ENCODE data around the gene TERT.

DNA sequence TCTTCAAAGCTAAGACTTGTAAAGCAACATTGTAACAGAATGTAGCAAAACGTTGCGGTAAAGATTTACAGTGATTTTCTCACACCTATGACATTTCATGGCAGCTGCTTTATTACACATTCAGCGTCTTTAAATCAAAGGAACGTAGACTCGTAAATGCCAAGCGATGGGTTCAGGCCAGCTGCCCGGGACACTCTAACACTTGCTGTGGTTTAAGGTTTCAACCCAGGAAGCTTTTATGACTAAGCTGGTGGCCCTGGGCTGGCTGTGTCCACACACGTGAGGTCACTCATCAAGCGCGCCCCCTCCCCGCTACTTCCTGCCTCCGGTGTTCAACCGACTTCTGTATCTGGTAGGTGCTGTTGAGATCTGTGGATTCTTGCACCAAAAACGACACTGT lies 67.2 kb downstream of the TERT start:
- TF ChIP-seq CTCF (IDR thresholded peaks at IDR 0.05) (no peak), POLR2AphosphoS5 (IDR thresholded peaks at IDR 0.05) (no peak), POLR2A (IDR thresholded peaks at IDR 0.05) (no peak)

All from gastroesophageal sphincter (tissue), 3 donors.